ENCODE results near the gene CNTF. TPM values are rescaled to one million over a fixed set of nuclear protein-coding genes. Genes with fewer than 3 reads are reported as not detected.

CNTF gene
- total and polyA plus RNA-seq, 2 of the 4 experiments (the other 2 are of a cell fraction): 1.2 to 2.3 TPM

- Histone ChIP-seq H3K27me3 (ENCODE audit: control insufficient read depth, insufficient read depth, low read length) (no peaks in the 10 kb centered on the region), H2AK5ac (ENCODE audit: low read depth, low read length) (peak overlapping the region; percentile 55; the same call in 1 of the 2 replicates), H3K4me1 (ENCODE audit: control insufficient read depth, insufficient read depth, low read length) (peaks cover 18% of the 10 kb centered on the region), H3K4ac (ENCODE audit: low read depth, low read length) (peak overlapping the region; percentile 84), H3K56ac (ENCODE audit: extremely low read depth, insufficient read depth, low read length) (no peak overlapping the region), H3K18ac (ENCODE audit: low read depth, low read length) (no peak overlapping the region), H3K36me3 (ENCODE audit: control insufficient read depth, insufficient read depth, low read length) (no peaks in the 10 kb centered on the region), H3K79me1 (ENCODE audit: low read depth in 1 of 2, low read length in 2 of 2) (peaks cover 10 to 34% of the 10 kb centered on the region in 2 experiments; a peak in 3 of 4 replicates), H3K9me1 (ENCODE audit: insufficient read depth, low read length) (peaks cover 17% of the 10 kb centered on the region), H2BK15ac (ENCODE audit: low read depth, low read length) (peak overlapping the region; percentile 63; the same call in 2 of the 3 replicates), H3K14ac (replicated peaks; ENCODE audit: low read depth, low read length) (0 out of 2 replicates have a peak overlapping the region, but pooled peaks have one; percentile 58), H3K4me2 (ENCODE audit: low read depth, low read length) (no peak overlapping the region), H3K9ac (ENCODE audit: low read depth, low read length) (no peak overlapping the region), H4K20me1 (ENCODE audit: insufficient read depth, low read length) (no peaks in the 10 kb centered on the region), H3K27ac (ENCODE audit: insufficient read depth, low read length) (no peak overlapping the region), H3K9me3 (ENCODE audit: control insufficient read depth, insufficient read depth, low read length) (no peaks in the 10 kb centered on the region), H4K91ac (ENCODE audit: insufficient read depth, low read depth, low read length) (peak overlapping the region; percentile 73; the same call in 1 of the 2 replicates), H4K5ac (ENCODE audit: low read depth, low read length) (no peak overlapping the region; the same call in 1 of the 2 replicates), H2BK120ac (ENCODE audit: low read depth, low read length) (peak overlapping the region; percentile 61), H3K23ac (ENCODE audit: low read depth, low read length) (peak overlapping the region; percentile 33; the same call in 1 of the 2 replicates), H2BK20ac (ENCODE audit: low read depth, low read length) (peak overlapping the region; percentile 71), H2AK9ac (replicated peaks; ENCODE audit: low read depth, low read length, poor library complexity) (no peak overlapping the region), H3K4me3 (ENCODE audit: insufficient read depth, low read depth, low read length) (no peak overlapping the region), H2BK5ac (ENCODE audit: low read depth, low read length, poor library complexity, severe bottlenecking) (peak overlapping the region; percentile 97), H4K8ac (ENCODE audit: low read depth in 2 of 2, low read length in 2 of 2) (peak overlapping the region; percentile 1 to 69; a peak in 3 of 4 replicates), H2AFZ (replicated peaks; ENCODE audit: low read length, poor library complexity) (peak overlapping the region; percentile 0)
- dilution Hi-C loops (cut with HindIII; ENCODE audit: low sequenced_read_pairs, unreplicated experiment) (no loop called here), intact Hi-C loops (cut with micrococcal nuclease) (loop anchor here (1.0 kb wide), 1 partner anchor 53 kb away; no protein-coding TSS in a partner anchor), in situ Hi-C loops (cut with MboI; ENCODE audit: low sequenced_read_pairs) (loop anchor here (5.0 to 10.0 kb wide), 2 partner anchors 53 to 275 kb away; partner anchors contain the start of genes LPXN and ZFP91)
- ATAC-seq (ENCODE audit: low read depth): peak; percentile 24; the same call in 1 of the 2 replicates
- TF ChIP-seq CHD1 (IDR thresholded peaks at IDR 0.05; ENCODE audit: low read depth, low read length): no peak
- peak; percentile 64 for TF ChIP-seq RAD21 (IDR thresholded peaks at IDR 0.05; ENCODE audit: low read length)
- no peak for TF ChIP-seq NFE2L2 (IDR thresholded peaks at IDR 0.05; ENCODE audit: low read depth, low read length)
- TF ChIP-seq CTCF (conservative IDR thresholded peaks at IDR 0.05; ENCODE audit: low read depth, low read length): peak; percentile 78
- peak; percentile 46 for TF ChIP-seq SMC3 (IDR thresholded peaks at IDR 0.05; ENCODE audit: low read depth, low read length)
- CTCF ChIA-PET: interaction anchor here (0.6 to 3.1 kb wide), 13 partner anchors 8 to 74 kb away, joined by 3 to 25 read pairs (median 4); partner anchors contain the start of gene LPXN
- WGBS, 2 experiments (ENCODE audit: extremely low coverage in 2 of 2, insufficient read length in 1 of 2): 29% methylated on average over 1 of the region's 2 CpGs; no CpG with 5 or more reads in 1 of the 2 experiments
- DNase-seq: peak; percentile 71
- POLR2A ChIA-PET (ENCODE audit: unreplicated experiment): interaction anchor here (1.0 kb wide), 1 partner anchor 52 kb away, joined by 4 read pairs; no protein-coding TSS in a partner anchor
- BruUV-seq (replicated peaks): no TSS peak
Observed at GRCh38 chr11:58629857-58630256, 7.4 kb downstream of the CNTF start.
